Measurements from ENCODE around the gene IQCH.

The IQCH gene

GRCh38 chr15:67216859-67217258 lies 37.7 kb upstream of the IQCH start:
- H3K4me3 ChIP-seq (ENCODE audit: low read depth, low read length) = no peak overlapping the region
- no peak for TF ChIP-seq CTCF (IDR thresholded peaks at IDR 0.05; ENCODE audit: low read depth, low read length, missing control alignments)
- in situ Hi-C loops (cut with HindIII; ENCODE audit: low sequenced_read_pairs) = no loop called here
- DNase-seq (ENCODE audit: low read depth) = no peak

- TF ChIP-seq CTCF (IDR thresholded peaks at IDR 0.05; ENCODE audit: low read depth, low read length, missing control alignments) = no peak
- no peak for DNase-seq (ENCODE audit: low read depth)
- in situ Hi-C loops (cut with HindIII; ENCODE audit: low sequenced_read_pairs) = no loop called here
- no peak overlapping the region for H3K4me3 ChIP-seq (ENCODE audit: low read depth, low read length)
These were observed 36.2 kb upstream of the IQCH start for GRCh38 chr15:67218428-67218827.

- in situ Hi-C loops (cut with HindIII; ENCODE audit: low sequenced_read_pairs) = no loop called here
- DNase-seq (ENCODE audit: low read depth) = no peak
- no peak for TF ChIP-seq CTCF (IDR thresholded peaks at IDR 0.05; ENCODE audit: low read depth, low read length, missing control alignments)
- H3K4me3 ChIP-seq (ENCODE audit: low read depth, low read length) = no peak overlapping the region
These were observed 35.3 kb upstream of the IQCH start for GRCh38 chr15:67219288-67219687.

- in situ Hi-C loops (cut with HindIII; ENCODE audit: low sequenced_read_pairs) = no loop called here
- no peak for DNase-seq (ENCODE audit: low read depth)
These were observed 29.7 kb upstream of the IQCH start for GRCh38 chr15:67224889-67225288.

GRCh38 chr15:67225336-67225735 lies 29.2 kb upstream of the IQCH start:
- DNase-seq (ENCODE audit: low read depth) = no peak
- in situ Hi-C loops (cut with HindIII; ENCODE audit: low sequenced_read_pairs) = no loop called here
- no peak for TF ChIP-seq CTCF (IDR thresholded peaks at IDR 0.05; ENCODE audit: low read depth, low read length, missing control alignments)
- H3K4me3 ChIP-seq (ENCODE audit: low read depth, low read length) = no peak overlapping the region

More at GRCh38 chr15:67224889-67225288, 29.7 kb upstream of the IQCH start:
- no peak for TF ChIP-seq CTCF (IDR thresholded peaks at IDR 0.05; ENCODE audit: low read depth, low read length, missing control alignments)
- H3K4me3 ChIP-seq (ENCODE audit: low read depth, low read length) = no peak overlapping the region

GRCh38 chr15:67227431-67227830 lies 27.2 kb upstream of the IQCH start:
- no peak overlapping the region for H3K4me3 ChIP-seq (ENCODE audit: low read depth, low read length)
- in situ Hi-C loops (cut with HindIII; ENCODE audit: low sequenced_read_pairs) = no loop called here
- TF ChIP-seq CTCF (IDR thresholded peaks at IDR 0.05; ENCODE audit: low read depth, low read length, missing control alignments) = no peak
- DNase-seq (ENCODE audit: low read depth) = no peak

- no peak for TF ChIP-seq CTCF (IDR thresholded peaks at IDR 0.05; ENCODE audit: low read depth, low read length, missing control alignments)
- DNase-seq (ENCODE audit: low read depth) = no peak
- in situ Hi-C loops (cut with HindIII; ENCODE audit: low sequenced_read_pairs) = no loop called here
- H3K4me3 ChIP-seq (ENCODE audit: low read depth, low read length) = no peak overlapping the region
These were observed 26.7 kb upstream of the IQCH start for GRCh38 chr15:67227846-67228245.
